Endothelial cell of umbilical vein (primary cell): ENCODE measurements around the gene TRAPPC12. TPM values are rescaled to one million over a fixed set of nuclear protein-coding genes. Genes with fewer than 3 reads are reported as not detected.

ENCODE experiments used
- BruUV-seq: library from RNA; stranded (reverse); fragments of 400-500 nt; replicated peaks from 2 replicates; lab custom pipeline; 2021; lab: Mats Ljungman, UMichigan
- CTCF ChIA-PET: fragments of 300-600, 350-600 bp; sonication (Branson Sonifier 250); formaldehyde crosslinking; loops from one replicate; lab custom pipeline; 2021; ENCODE audit warnings: antibody characterized with exemption, inconsistent platforms; lab: Charles Lee
- POLR2A ChIA-PET: fragments of 300-600, 350-600 bp; sonication (Branson Sonifier 250); formaldehyde crosslinking; loops from one replicate; lab custom pipeline; 2021; ENCODE audit warnings: antibody characterized with exemption, inconsistent platforms; lab: Charles Lee
- DNase-seq: peaks from one replicate; pipeline ENCODE4 v3.0.0-alpha.2; 2011; ENCODE audit warnings: low read depth, low spot score
- FAIRE-seq: peaks from 2 replicates; lab custom pipeline; 2011; peaks lifted over from hg19 to GRCh38; lab: Jason Lieb, UNC
- H2AFZ ChIP-seq: 2 replicates; pipeline ENCODE4 v1.6.0; 2012; ENCODE audit warnings: low read depth, low read length, control low read depth, inconsistent platforms
- H3K27ac ChIP-seq: 2 replicates; pipeline ENCODE4 v1.5.1; 2011; ENCODE audit warnings: low read depth, mild to moderate bottlenecking, control low read depth, low read length, moderate library complexity; ENCODE audit not compliant: insufficient read depth
- H3K27me3 ChIP-seq, 2 experiments: 2 replicates each; pipeline versions ENCODE4 v1.6.0 to v1.6.1; 2011; ENCODE audit warnings: low read length in 2 of 2, mixed read lengths in 1 of 2; ENCODE audit not compliant: control insufficient read depth in 2 of 2, insufficient read depth in 2 of 2
- H3K36me3 ChIP-seq, 2 experiments: 2 replicates in 1 of 2; 3 replicates in 1 of 2; pipeline ENCODE4 v1.5.1; 2011; ENCODE audit warnings: low read length in 2 of 2, mild to moderate bottlenecking in 1 of 2, moderate library complexity in 1 of 2; ENCODE audit not compliant: control insufficient read depth in 2 of 2, insufficient read depth in 2 of 2; ENCODE audit errors: extremely low read depth in 1 of 2
- H3K4me1 ChIP-seq: 3 replicates; pipeline ENCODE4 v1.5.1; 2011; ENCODE audit warnings: mild to moderate bottlenecking, low read length; ENCODE audit not compliant: control insufficient read depth, insufficient read depth; ENCODE audit errors: extremely low read depth
- H3K4me2 ChIP-seq: 2 replicates; pipeline ENCODE4 v1.6.1; 2011; ENCODE audit warnings: low read length, control low read depth, mixed read lengths; ENCODE audit not compliant: insufficient read depth
- H3K4me3 ChIP-seq, 3 experiments: fragments of 200-600 bp in 1 of 3; sonication (generic), shearing (Covaris generic) in 1 of 3; replicated peaks in 1 of 3; 2 replicates each; pipeline ENCODE4 v1.5.1; 2011 to 2016; ENCODE audit warnings: control low read depth in 3 of 3, low read length in 3 of 3, mild to moderate bottlenecking in 2 of 3, inconsistent platforms in 1 of 3, low read depth in 1 of 3, moderate library complexity in 1 of 3; ENCODE audit not compliant: insufficient read depth in 1 of 3
- H3K79me2 ChIP-seq: 2 replicates; pipeline ENCODE4 v1.6.0; 2012; ENCODE audit warnings: low read length, inconsistent platforms; ENCODE audit not compliant: control insufficient read depth, insufficient read depth
- H3K9ac ChIP-seq: replicated peaks from 2 replicates; pipeline ENCODE3; 2011; ENCODE audit warnings: low read length, control low read depth; ENCODE audit not compliant: insufficient read depth; ENCODE audit errors: extremely low read depth
- H3K9me1 ChIP-seq: replicated peaks from 3 replicates; pipeline ENCODE4 v1.6.0; 2011; ENCODE audit warnings: mild to moderate bottlenecking, low read length; ENCODE audit not compliant: control insufficient read depth, insufficient read depth; ENCODE audit errors: extremely low read depth
- H3K9me3 ChIP-seq: replicated peaks from 2 replicates; pipeline ENCODE4 v1.5.1; 2012; ENCODE audit warnings: low read length, inconsistent platforms; ENCODE audit not compliant: control insufficient read depth, insufficient read depth
- H4K20me1 ChIP-seq: replicated peaks from 2 replicates; pipeline ENCODE3; 2011; ENCODE audit warnings: mild to moderate bottlenecking, low read length; ENCODE audit not compliant: control insufficient read depth, insufficient read depth; ENCODE audit errors: extremely low read depth
- CTCF ChIP-seq, 2 donors: IDR thresholded peaks; 1 replicate in 1 of 2; 2 replicates in 1 of 2; pipeline ENCODE4 v1.5.1; 2011; ENCODE audit warnings: low read length in 2 of 2, mild to moderate bottlenecking in 2 of 2, moderate library complexity in 2 of 2, control low read depth in 1 of 2, inconsistent platforms in 1 of 2, low read depth in 1 of 2; ENCODE audit not compliant: insufficient read depth in 1 of 2; ENCODE audit errors: extremely low read depth in 1 of 2
- EZH2 ChIP-seq: IDR thresholded peaks from 2 replicates; pipeline ENCODE4 v1.6.1; 2012; ENCODE audit warnings: borderline replicate concordance, low read depth, mild to moderate bottlenecking, moderate library complexity, low read length, inconsistent platforms; ENCODE audit not compliant: severe bottlenecking
- FOS ChIP-seq: IDR thresholded peaks from 2 replicates; pipeline ENCODE4 v1.6.1; 2011; ENCODE audit warnings: mild to moderate bottlenecking, low read length, moderate library complexity, borderline replicate concordance; ENCODE audit not compliant: insufficient read depth
- GATA2 ChIP-seq: IDR thresholded peaks from 2 replicates; pipeline ENCODE4 v1.7.0; 2011; ENCODE audit warnings: low read depth, mild to moderate bottlenecking, moderate library complexity, mixed read lengths, low read length; ENCODE audit not compliant: insufficient read length, insufficient read depth
- JUN ChIP-seq: IDR thresholded peaks from 2 replicates; pipeline ENCODE4 v1.6.1; 2011; ENCODE audit warnings: borderline replicate concordance, low read depth; ENCODE audit not compliant: insufficient read length, insufficient read depth
- MAX ChIP-seq: IDR thresholded peaks from 2 replicates; pipeline ENCODE4 v1.6.1; 2011; ENCODE audit not compliant: insufficient read depth, insufficient read length
- MYC ChIP-seq: IDR thresholded peaks from one replicate; pipeline ENCODE4 v1.6.1; 2011; ENCODE audit warnings: mild to moderate bottlenecking, low read depth, low read length
- POLR2A ChIP-seq: IDR thresholded peaks from 2 replicates; pipeline ENCODE4 v1.6.1; 2012; ENCODE audit warnings: low read depth, mild to moderate bottlenecking, control low read depth, low read length
- POLR2AphosphoS5 ChIP-seq: IDR thresholded peaks from 2 replicates; pipeline ENCODE4 v1.6.1; 2012; ENCODE audit warnings: low read depth, mild to moderate bottlenecking, control low read depth, low read length, moderate library complexity; ENCODE audit not compliant: insufficient read depth
- dilution Hi-C: fragments of 300-500 bp; cut with MboI; formaldehyde crosslinking; loops from one replicate; pipeline ENCODE4 v1.15.0; 2019; ENCODE audit warnings: low sequenced_read_pairs; ENCODE audit not compliant: extremely low pct_ligation_motif_present
- intact Hi-C: fragments of 100-400 bp; cut with micrococcal nuclease; formaldehyde crosslinking; loops from one replicate; pipeline ENCODE4 v1.10.0; 2022
- polyA plus RNA-seq, 4 experiments: library from polyadenylated mRNA; depleted of rRNA in 3 of 4; stranded (reverse) in 3 of 4; unstranded in 1 of 4; fragments of >200 nt; gene quantifications; 2 replicates each; pipeline versions ENCODE4 v1.2.1 to v1.2.3, GENCODE V29; 2011 to 2012; ENCODE audit warnings: missing spikeins in 1 of 4
- total RNA-seq: library from RNA; stranded (reverse); gene quantifications from 2 replicates; pipeline ENCODE4 v1.2.3, GENCODE V29; 2021

TRAPPC12 gene
- total and polyA plus RNA-seq, 2 donors (not counting 3 experiments of a cell fraction or from before 2014, with no cell fraction given): 47.5 to 81.5 TPM

- H3K36me3 ChIP-seq: peaks cover 0 to 14% of the 10 kb centered on the region in 2 experiments
- no peak for TF ChIP-seq JUN
- TF ChIP-seq MAX: no peak
- TF ChIP-seq EZH2: no peak
- TF ChIP-seq FOS: no peak
- TF ChIP-seq POLR2A: no peak
- no peak for TF ChIP-seq MYC
- TF ChIP-seq POLR2AphosphoS5: no peak
- TF ChIP-seq GATA2: no peak
- no peak for TF ChIP-seq CTCF (IDR thresholded peaks at IDR 0.05; ENCODE audit: extremely low read depth in 1 of 2, insufficient read depth in 1 of 2, low read depth in 1 of 2, low read length in 2 of 2)
- FAIRE-seq (no peak), DNase-seq (no peak)
- BruUV-seq: no TSS peak
- POLR2A ChIA-PET: no interaction called here
- no peaks in the 10 kb centered on the region for H3K27me3 ChIP-seq
- dilution Hi-C loops (no loop called here), intact Hi-C loops (no loop called here)
- no peak overlapping the region for H3K27ac ChIP-seq
- no peak overlapping the region for H3K9ac ChIP-seq
- no peak overlapping the region for H3K4me2 ChIP-seq
- CTCF ChIA-PET: interaction anchor here (1.9 kb wide), 1 partner anchor 11 kb away, joined by 4 read pairs; no protein-coding TSS in a partner anchor
- no peak overlapping the region for H2AFZ ChIP-seq
- no peak overlapping the region for H3K4me3 ChIP-seq
- no peaks in the 10 kb centered on the region for H4K20me1 ChIP-seq
- no peaks in the 10 kb centered on the region for H3K9me1 ChIP-seq
- H3K79me2 ChIP-seq: no peaks in the 10 kb centered on the region
- no peaks in the 10 kb centered on the region for H3K4me1 ChIP-seq
- H3K9me3 ChIP-seq: no peaks in the 10 kb centered on the region
Observed at GRCh38 chr2:3482363-3482821, 102.9 kb downstream of the TRAPPC12 start.
